Lower leg skin (tissue), 4 donors: ENCODE results near the gene PDZRN3. TPM values are rescaled to one million over a fixed set of nuclear protein-coding genes. Genes with fewer than 3 reads are reported as not detected.

Experiments
- DNase-seq, 2 donors: peaks; one replicate each; pipeline ENCODE4 v3.0.0-alpha.2; 2019; ENCODE audit warnings: low spot score in 2 of 2
- H3K4me3 ChIP-seq: fragments of 200-600 bp; sonication (generic); 2 replicates; pipeline ENCODE4 v1.5.1; 2017; ENCODE audit warnings: mild to moderate bottlenecking, low read depth; ENCODE audit not compliant: poor library complexity, severe bottlenecking
- POLR2A ChIP-seq, 2 donors: fragments of 450-650 bp; IDR thresholded peaks; one replicate each; pipeline ENCODE4 v1.6.1; 2016 to 2017; ENCODE audit warnings: antibody characterized with exemption in 2 of 2, mild to moderate bottlenecking in 1 of 2, moderate library complexity in 1 of 2
- WGBS, 2 donors: methylation state at CpG; one replicate each; pipeline ENCODE4 v1.1.5; 2018; 5-methylcytosine and 5-hydroxymethylcytosine counted together
- intact Hi-C: fragments of 100-400 bp; cut with DNase I; formaldehyde crosslinking; loops from one replicate; pipeline ENCODE4 v1.15.0; 2023; ENCODE audit warnings: low total_unique reads
- total RNA-seq, 4 donors: library from RNA; depleted of rRNA; stranded (reverse); fragments of >200 nt; gene quantifications; one replicate each; pipeline ENCODE4 v1.1.0, GENCODE V29; 2016
- TF ChIP-seq, protein P1 (sequence below), 3 donors: fragments of 450-650 bp; IDR thresholded peaks; one replicate each; pipeline ENCODE4 v1.5.1; 2016; ENCODE audit warnings: antibody characterized with exemption in 3 of 3, mild to moderate bottlenecking in 3 of 3, moderate library complexity in 2 of 3

PDZRN3 gene
- total RNA-seq, 4 donors from 2014 or later: 9.7 to 29.9 (median 13.4) TPM

DNA sequence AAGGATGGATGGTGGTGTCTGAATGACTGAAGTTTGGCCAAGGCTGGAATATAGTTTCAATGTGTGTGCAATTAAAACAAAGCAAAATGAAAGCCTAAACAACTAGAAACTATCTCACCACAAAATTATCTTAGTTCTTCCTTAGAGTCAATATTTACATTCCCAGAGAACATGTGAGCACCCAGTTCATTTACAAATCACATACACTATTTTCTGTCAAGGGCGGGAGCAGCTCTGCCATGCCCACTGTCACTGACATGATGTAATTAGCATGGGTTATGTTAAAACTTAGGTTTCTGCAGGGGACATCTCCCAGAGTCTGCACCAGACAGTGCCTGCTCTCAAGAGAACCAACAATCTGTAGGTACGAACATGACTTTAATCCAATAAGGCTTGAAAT lies 65.0 kb downstream of the PDZRN3 start:
- 81 to 84% methylated on average over 2 of the region's 2 CpGs for WGBS, 2 donors
- TF ChIP-seq POLR2A (IDR thresholded peaks at IDR 0.05): no peak
- TF ChIP-seq, protein P1, sequence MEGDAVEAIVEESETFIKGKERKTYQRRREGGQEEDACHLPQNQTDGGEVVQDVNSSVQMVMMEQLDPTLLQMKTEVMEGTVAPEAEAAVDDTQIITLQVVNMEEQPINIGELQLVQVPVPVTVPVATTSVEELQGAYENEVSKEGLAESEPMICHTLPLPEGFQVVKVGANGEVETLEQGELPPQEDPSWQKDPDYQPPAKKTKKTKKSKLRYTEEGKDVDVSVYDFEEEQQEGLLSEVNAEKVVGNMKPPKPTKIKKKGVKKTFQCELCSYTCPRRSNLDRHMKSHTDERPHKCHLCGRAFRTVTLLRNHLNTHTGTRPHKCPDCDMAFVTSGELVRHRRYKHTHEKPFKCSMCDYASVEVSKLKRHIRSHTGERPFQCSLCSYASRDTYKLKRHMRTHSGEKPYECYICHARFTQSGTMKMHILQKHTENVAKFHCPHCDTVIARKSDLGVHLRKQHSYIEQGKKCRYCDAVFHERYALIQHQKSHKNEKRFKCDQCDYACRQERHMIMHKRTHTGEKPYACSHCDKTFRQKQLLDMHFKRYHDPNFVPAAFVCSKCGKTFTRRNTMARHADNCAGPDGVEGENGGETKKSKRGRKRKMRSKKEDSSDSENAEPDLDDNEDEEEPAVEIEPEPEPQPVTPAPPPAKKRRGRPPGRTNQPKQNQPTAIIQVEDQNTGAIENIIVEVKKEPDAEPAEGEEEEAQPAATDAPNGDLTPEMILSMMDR (IDR thresholded peaks at IDR 0.05): no peak
- intact Hi-C loops: no loop called here
- H3K4me3 ChIP-seq: no peak overlapping the region
- DNase-seq: no peak

DNA sequence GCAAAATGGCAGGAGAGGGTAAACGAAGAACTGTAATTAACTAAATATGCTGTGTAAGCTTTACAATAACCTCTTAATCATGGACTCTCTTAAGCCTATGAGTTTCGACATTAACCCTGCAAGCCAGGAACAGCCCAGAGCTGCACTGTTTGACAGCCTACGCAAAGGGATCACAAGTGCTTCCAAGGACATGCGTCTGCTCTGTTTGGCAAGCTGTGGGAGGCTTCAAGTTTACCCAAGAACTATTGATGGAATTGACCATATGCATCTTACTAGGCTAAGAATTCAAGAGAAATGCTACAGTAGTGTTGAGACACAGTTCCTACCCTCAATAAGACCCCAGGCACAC lies 66.0 kb downstream of the PDZRN3 start:
- intact Hi-C loops: no loop called here
- WGBS, 2 donors: 71 to 78% methylated on average over 4 of the region's 4 CpGs
- TF ChIP-seq, protein P1 (IDR thresholded peaks at IDR 0.05): no peak
- TF ChIP-seq POLR2A (IDR thresholded peaks at IDR 0.05): no peak
- H3K4me3 ChIP-seq: no peak overlapping the region
- DNase-seq: no peak

DNA sequence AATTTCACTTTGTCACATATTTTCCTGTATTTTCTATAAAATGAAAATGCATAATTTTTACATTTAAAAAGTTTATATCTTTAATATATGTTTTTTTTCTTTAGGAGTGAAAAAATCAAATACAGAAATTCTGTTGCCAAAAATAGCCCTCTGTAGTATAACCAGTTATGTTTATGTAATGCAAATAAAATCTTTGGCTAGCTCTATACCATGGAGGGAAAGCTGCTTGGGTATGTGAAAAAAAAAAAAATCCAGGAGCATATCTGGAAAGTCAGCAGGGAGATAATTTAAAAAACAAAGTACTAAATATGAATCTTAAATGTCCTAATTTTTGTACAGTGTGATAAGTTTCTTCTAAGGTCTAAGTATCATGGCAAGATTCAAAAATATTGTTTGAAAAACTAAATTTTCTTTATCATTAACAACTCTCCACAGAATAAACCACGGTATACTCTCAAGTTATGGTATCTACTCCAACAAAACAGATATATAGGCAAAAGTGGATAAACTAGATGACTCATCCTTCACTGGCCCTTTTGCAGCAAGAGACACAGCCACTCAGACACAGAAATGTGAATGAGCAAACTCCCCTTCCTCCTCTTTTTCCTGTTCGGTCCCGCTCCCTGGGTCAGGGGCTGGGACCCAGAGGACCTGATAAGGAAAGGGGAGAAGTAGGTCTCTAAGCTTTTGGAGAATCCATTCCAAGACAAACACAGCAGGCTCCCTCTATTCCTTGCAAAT lies 66.6 kb downstream of the PDZRN3 start:
- DNase-seq: no peak
- no peak overlapping the region for H3K4me3 ChIP-seq
- TF ChIP-seq, protein P1 (IDR thresholded peaks at IDR 0.05): no peak
- TF ChIP-seq POLR2A (IDR thresholded peaks at IDR 0.05): no peak
- 69 to 79% methylated on average over 3 of the region's 3 CpGs for WGBS, 2 donors
- intact Hi-C loops: no loop called here

DNA sequence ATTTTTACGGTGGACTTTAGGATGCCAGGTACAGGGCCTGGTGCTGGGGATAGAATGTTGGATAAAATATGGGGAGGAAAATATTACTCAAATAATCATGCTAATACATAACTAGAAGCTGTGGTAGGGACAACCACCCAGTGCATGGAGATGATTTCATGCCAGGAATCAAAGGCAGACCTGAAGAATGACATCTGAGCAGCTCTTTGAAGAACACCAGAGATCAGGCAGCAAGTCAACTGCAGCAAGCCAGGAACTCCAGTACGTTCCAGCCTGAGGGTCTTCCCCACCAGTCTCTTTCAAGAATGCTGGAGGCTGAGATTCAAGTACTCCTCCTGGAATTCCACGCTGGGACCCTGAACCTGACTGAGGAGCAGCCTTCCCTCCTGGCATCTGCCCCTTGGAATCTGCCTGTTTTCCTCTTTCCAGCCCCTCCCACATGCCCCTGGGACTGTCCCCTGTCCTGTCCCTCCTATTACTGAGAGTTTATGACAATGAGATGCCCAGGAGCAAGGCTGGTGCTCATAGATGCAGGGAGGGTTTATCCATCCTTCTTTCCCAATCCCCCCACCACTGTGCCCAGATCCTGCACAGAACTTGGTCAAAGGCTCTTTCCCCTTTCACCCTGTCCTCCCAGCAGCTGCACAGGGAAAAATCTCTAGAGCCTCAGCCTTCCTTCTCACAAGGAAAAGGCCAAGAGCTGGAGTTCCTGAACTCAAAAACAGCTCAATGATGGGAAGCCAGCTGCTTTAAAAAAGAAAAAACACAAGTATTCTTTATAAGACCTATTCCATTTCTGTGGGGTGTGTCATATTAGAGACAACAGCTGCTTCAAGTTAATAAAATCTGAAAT lies 68.0 kb downstream of the PDZRN3 start:
- 53 to 54% methylated on average over 3 of the region's 3 CpGs for WGBS, 2 donors
- TF ChIP-seq POLR2A (IDR thresholded peaks at IDR 0.05): no peak
- TF ChIP-seq, protein P1 (IDR thresholded peaks at IDR 0.05): no peak
- DNase-seq: no peak
- H3K4me3 ChIP-seq: no peak overlapping the region
- intact Hi-C loops: no loop called here

DNA sequence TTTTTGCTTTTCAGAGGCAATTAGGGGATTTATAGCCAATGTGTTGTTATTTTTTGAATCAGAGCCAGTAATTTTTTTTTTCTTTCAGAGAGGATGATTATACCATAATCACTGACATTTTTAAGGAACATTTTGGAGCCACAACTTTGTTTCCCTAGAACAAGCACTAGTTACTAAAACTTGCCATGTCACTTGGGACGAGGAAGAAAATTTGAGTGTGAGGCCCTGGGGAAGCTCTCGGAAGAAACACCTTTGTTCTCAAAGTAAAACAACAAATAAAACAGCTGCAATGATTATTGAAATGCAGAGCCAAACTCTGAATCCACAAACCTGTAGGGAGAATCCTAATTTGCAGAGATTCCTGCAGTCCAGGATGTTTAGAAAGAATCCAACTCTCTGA lies 69.7 kb downstream of the PDZRN3 start:
- intact Hi-C loops: no loop called here
- no peak for TF ChIP-seq POLR2A (IDR thresholded peaks at IDR 0.05)
- TF ChIP-seq, protein P1 (IDR thresholded peaks at IDR 0.05): no peak
- no peak overlapping the region for H3K4me3 ChIP-seq
- no peak for DNase-seq
- 73 to 74% methylated on average over 2 of the region's 2 CpGs for WGBS, 2 donors
